IPS-20b (cell line): ENCODE data around the gene ITGB2.

Source experiments
- H3K27ac ChIP-seq: one replicate; pipeline ENCODE4 v1.5.1; 2013; ENCODE audit warnings: low read length
- H3K27me3 ChIP-seq: 2 replicates; pipeline ENCODE4 v1.6.1; 2013; ENCODE audit warnings: mild to moderate bottlenecking, low read length, inconsistent platforms; ENCODE audit not compliant: insufficient read depth
- H3K36me3 ChIP-seq: 2 replicates; pipeline ENCODE4 v1.6.1; 2013; ENCODE audit warnings: low read depth, mild to moderate bottlenecking, inconsistent platforms, low read length, moderate library complexity; ENCODE audit not compliant: insufficient read depth
- H3K4me1 ChIP-seq: 2 replicates; pipeline ENCODE4 v1.6.1; 2013; ENCODE audit warnings: mild to moderate bottlenecking, control low read depth, inconsistent platforms, low read length, moderate library complexity; ENCODE audit not compliant: insufficient read depth
- H3K4me3 ChIP-seq: 2 replicates; pipeline ENCODE4 v1.5.1; 2013; ENCODE audit warnings: mild to moderate bottlenecking, low read length, inconsistent platforms
- H3K9ac ChIP-seq: 2 replicates; pipeline ENCODE4 v1.6.1; 2013; ENCODE audit warnings: low read depth, mild to moderate bottlenecking, inconsistent platforms, low read length, moderate library complexity
- H3K9me3 ChIP-seq: 2 replicates; pipeline ENCODE4 v1.6.1; 2013; ENCODE audit warnings: mild to moderate bottlenecking, low read depth, low read length, inconsistent platforms; ENCODE audit not compliant: insufficient read depth

The ITGB2 gene

GRCh38 chr21:44874497-44875315, 46.0 kb downstream of the ITGB2 start:
- H3K36me3 ChIP-seq, result no peaks in the 10 kb centered on the region
- H3K27ac ChIP-seq, result no peak overlapping the region
- H3K4me3 ChIP-seq, result peak overlapping the region; percentile 78
- H3K27me3 ChIP-seq, result peaks cover 31% of the 10 kb centered on the region
- H3K4me1 ChIP-seq, result peaks cover 3% of the 10 kb centered on the region; the same call in 1 of the 2 replicates
- H3K9ac ChIP-seq, result peak overlapping the region; percentile 55; the same call in 1 of the 2 replicates
- H3K9me3 ChIP-seq, result no peaks in the 10 kb centered on the region

- Histone ChIP-seq H3K9ac (peak overlapping the region; percentile 55; the same call in 1 of the 2 replicates), H3K4me3 (peak overlapping the region; percentile 78), H3K36me3 (no peaks in the 10 kb centered on the region), H3K27ac (no peak overlapping the region), H3K9me3 (no peaks in the 10 kb centered on the region), H3K27me3 (peaks cover 31% of the 10 kb centered on the region), H3K4me1 (peaks cover 3% of the 10 kb centered on the region; the same call in 1 of the 2 replicates)
Measured at GRCh38 chr21:44874240-44874496, 46.5 kb downstream of the ITGB2 start.

GRCh38 chr21:44873356-44874239, 47.1 kb downstream of the ITGB2 start, which contains the start of gene PTTG1IP:
Gene PTTG1IP, minus strand, starts transcription at chr21:44873690. Its CDS starts 74 bp downstream, at chr21:44873616.
- peaks cover 31% of the 10 kb centered on the region for H3K27me3 ChIP-seq
- H3K36me3 ChIP-seq, result no peaks in the 10 kb centered on the region
- H3K4me3 ChIP-seq, result peak within 1 kb of the TSS; percentile 78
- peak within 1 kb of the TSS; percentile 79; the same call in 1 of the 2 replicates for H3K9ac ChIP-seq
- no peak within 1 kb of the TSS for H3K27ac ChIP-seq
- peaks cover 3% of the 10 kb centered on the region; the same call in 1 of the 2 replicates for H3K4me1 ChIP-seq
- H3K9me3 ChIP-seq, result no peaks in the 10 kb centered on the region

- Histone ChIP-seq H3K9me3 (no peaks in the 10 kb centered on the region), H3K36me3 (no peaks in the 10 kb centered on the region), H3K4me3 (peak overlapping the region; percentile 78), H3K27ac (no peak overlapping the region), H3K4me1 (peaks cover 3% of the 10 kb centered on the region; the same call in 1 of the 2 replicates), H3K9ac (peak overlapping the region; percentile 79; the same call in 1 of the 2 replicates), H3K27me3 (peaks cover 31% of the 10 kb centered on the region)
Measured at GRCh38 chr21:44872649-44873355, 47.9 kb downstream of the ITGB2 start.

- peak overlapping the region; percentile 79; the same call in 1 of the 2 replicates for H3K9ac ChIP-seq
Measured at GRCh38 chr21:44872323-44872648, 48.4 kb downstream of the ITGB2 start.

GRCh38 chr21:44871576-44872269, 49.0 kb downstream of the ITGB2 start:
- Histone ChIP-seq H3K9ac (peak overlapping the region; percentile 79; the same call in 1 of the 2 replicates), H3K27me3 (peaks cover 28% of the 10 kb centered on the region), H3K9me3 (no peaks in the 10 kb centered on the region), H3K27ac (no peak overlapping the region), H3K4me3 (peak overlapping the region; percentile 78), H3K36me3 (no peaks in the 10 kb centered on the region), H3K4me1 (peaks cover 11% of the 10 kb centered on the region)

More at GRCh38 chr21:44872323-44872648, 48.4 kb downstream of the ITGB2 start:
- Histone ChIP-seq H3K27ac (no peak overlapping the region), H3K36me3 (no peaks in the 10 kb centered on the region), H3K4me3 (peak overlapping the region; percentile 78), H3K9me3 (no peaks in the 10 kb centered on the region), H3K27me3 (peaks cover 31% of the 10 kb centered on the region), H3K4me1 (peaks cover 5% of the 10 kb centered on the region)

GRCh38 chr21:44870748-44871495, 49.8 kb downstream of the ITGB2 start:
- no peaks in the 10 kb centered on the region for H3K36me3 ChIP-seq
- no peak overlapping the region for H3K9ac ChIP-seq
- H3K4me1 ChIP-seq, result peaks cover 15% of the 10 kb centered on the region
- no peaks in the 10 kb centered on the region for H3K9me3 ChIP-seq
- H3K27ac ChIP-seq, result no peak overlapping the region
- no peak overlapping the region for H3K4me3 ChIP-seq
- peaks cover 20% of the 10 kb centered on the region for H3K27me3 ChIP-seq

- no peak overlapping the region for H3K4me3 ChIP-seq
- peaks cover 15% of the 10 kb centered on the region for H3K4me1 ChIP-seq
- no peak overlapping the region for H3K9ac ChIP-seq
- peaks cover 5% of the 10 kb centered on the region; the same call in 1 of the 2 replicates for H3K36me3 ChIP-seq
- no peak overlapping the region for H3K27ac ChIP-seq
- peaks cover 11% of the 10 kb centered on the region for H3K27me3 ChIP-seq
- H3K9me3 ChIP-seq, result no peaks in the 10 kb centered on the region
Measured at GRCh38 chr21:44869781-44870747, 50.6 kb downstream of the ITGB2 start.

GRCh38 chr21:44868707-44869106, 52.0 kb downstream of the ITGB2 start:
- Histone ChIP-seq H3K4me1 (peaks cover 15% of the 10 kb centered on the region), H3K9me3 (no peaks in the 10 kb centered on the region), H3K27ac (no peak overlapping the region), H3K27me3 (no peaks in the 10 kb centered on the region), H3K9ac (no peak overlapping the region), H3K36me3 (peaks cover 19% of the 10 kb centered on the region), H3K4me3 (no peak overlapping the region)
